AG08395 (cell line): ENCODE data around the gene RASA3.
"Not testable (repeated sequence)": the region's sequence is repeated elsewhere in the genome, so short reads cannot be mapped to it uniquely, and the experiment has no call there.

Experiments used
- DNase-seq: peaks from one replicate; pipeline ENCODE4 v3.0.0; 2012; ENCODE audit warnings: mixed read lengths, low spot score

The RASA3 gene

GRCh38 chr13:114002009-114002544 lies 130.3 kb downstream of the RASA3 start:
- no peak for DNase-seq

GRCh38 chr13:114001331-114002008 lies 131.0 kb downstream of the RASA3 start:
- no peak for DNase-seq

GRCh38 chr13:114000151-114001040 lies 132.0 kb downstream of the RASA3 start:
- DNase-seq: no peak

- DNase-seq: no peak
Observed at GRCh38 chr13:113999618-113999910, 132.9 kb downstream of the RASA3 start.

- no peak for DNase-seq
Observed at GRCh38 chr13:113998781-113999617, 133.4 kb downstream of the RASA3 start.

- DNase-seq: peak; percentile 62
Observed at GRCh38 chr13:113997845-113998751, 134.3 kb downstream of the RASA3 start.

- no peak for DNase-seq
Observed at GRCh38 chr13:113996912-113997745, 135.3 kb downstream of the RASA3 start.

GRCh38 chr13:113996081-113996911 lies 136.1 kb downstream of the RASA3 start:
- no peak for DNase-seq

- no peak for DNase-seq
Observed at GRCh38 chr13:113995051-113995601, 137.3 kb downstream of the RASA3 start.

- no peak for DNase-seq
Observed at GRCh38 chr13:113992276-113993005, 140.0 kb downstream of the RASA3 start.

GRCh38 chr13:113991676-113992179 lies 140.7 kb downstream of the RASA3 start:
- no peak for DNase-seq

- DNase-seq: no peak
Observed at GRCh38 chr13:113991191-113991669, 141.2 kb downstream of the RASA3 start.

- no peak for DNase-seq
Observed at GRCh38 chr13:113990321-113990837, 142.0 kb downstream of the RASA3 start.

- no peak for DNase-seq
Observed at GRCh38 chr13:113989585-113990300, 142.7 kb downstream of the RASA3 start.

- not testable (repeated sequence) for DNase-seq
Observed at GRCh38 chr13:113988859-113989258, 143.6 kb downstream of the RASA3 start.

- DNase-seq: no peak
Observed at GRCh38 chr13:113982296-113982661, 150.1 kb downstream of the RASA3 start.

GRCh38 chr13:113981611-113982295 lies 150.7 kb downstream of the RASA3 start:
- no peak for DNase-seq
